GF-D8 (cell line): Measurements from ENCODE around the gene TRAPPC12.
A peak's percentile ranks its signal among the peaks of the same experiment; 100 is the strongest.
"Not testable (repeated sequence)": the region's sequence is repeated elsewhere in the genome, so short reads cannot be mapped to it uniquely, and the experiment has no call there.

Experiments used
- DNase-seq: peaks from one replicate; lab custom pipeline; 2025; lab: John Stamatoyannopoulos, UW

The TRAPPC12 gene

DNA sequence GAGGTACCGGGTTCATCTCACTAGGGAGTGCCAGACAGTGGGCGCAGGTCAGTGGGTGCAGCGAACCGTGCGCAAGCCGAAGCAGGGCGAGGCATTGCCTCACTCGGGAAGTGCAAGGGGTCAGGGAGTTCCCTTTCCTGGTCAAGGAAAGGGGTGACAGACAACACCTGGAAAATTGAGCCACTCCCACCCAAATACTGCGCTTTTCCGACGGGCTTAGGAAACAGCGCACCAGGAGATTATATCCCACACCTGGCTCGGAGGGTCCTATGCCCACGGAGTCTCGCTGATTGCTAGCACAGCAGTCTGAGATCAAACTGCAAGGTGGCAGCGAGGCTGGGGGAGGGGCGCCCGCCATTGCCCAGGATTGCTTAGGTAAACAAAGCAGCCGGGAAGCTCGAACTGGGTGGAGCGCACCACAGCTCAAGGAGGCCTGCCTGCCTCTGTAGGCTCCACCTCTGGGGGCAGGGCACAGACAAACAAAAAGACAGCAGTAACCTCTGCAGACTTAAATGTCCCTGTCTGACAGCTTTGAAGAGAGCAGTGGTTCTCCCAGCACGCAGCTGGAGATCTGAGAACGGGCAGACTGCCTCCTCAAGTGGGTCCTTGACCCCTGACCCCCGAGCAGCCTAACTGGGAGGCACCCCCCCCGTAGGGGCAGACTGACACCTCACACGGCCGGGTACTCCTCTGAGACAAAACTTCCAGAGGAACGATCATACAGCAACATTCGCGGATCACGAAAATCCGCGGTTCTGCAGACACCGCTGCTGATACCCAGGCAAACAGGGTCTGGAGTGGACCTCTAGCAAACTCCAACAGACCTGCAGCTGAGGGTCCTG lies 9.9 kb upstream of the TRAPPC12 start:
- not testable (repeated sequence) for DNase-seq

- DNase-seq = no peak
Measured at GRCh38 chr2:3376821-3377220, 2.7 kb upstream of the TRAPPC12 start.

DNA sequence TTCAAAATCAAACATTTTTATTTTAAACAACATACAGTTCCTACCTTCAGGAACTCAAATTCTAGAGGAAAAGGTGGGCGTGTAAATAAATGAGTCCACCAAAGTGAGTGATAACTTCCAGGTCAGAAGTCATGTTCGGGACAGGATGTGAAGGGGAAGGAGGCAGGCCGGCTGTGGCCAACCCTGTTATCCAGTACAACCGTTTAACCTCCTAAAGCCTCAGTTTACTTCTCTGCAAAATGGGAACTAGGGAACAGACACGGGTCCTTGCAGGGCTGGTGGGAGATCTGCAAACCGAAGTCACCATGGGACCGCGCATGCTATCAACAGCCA lies 2.2 kb upstream of the TRAPPC12 start:
- DNase-seq = peak; percentile 22

- DNase-seq = peak; percentile 95
Measured at GRCh38 chr2:3377612-3378432, 1.7 kb upstream of the TRAPPC12 start, which contains the start of gene EIPR1. Gene EIPR1, minus strand, starts transcription at chr2:3377818. Its CDS starts 129 bp downstream, at chr2:3377689.

DNA sequence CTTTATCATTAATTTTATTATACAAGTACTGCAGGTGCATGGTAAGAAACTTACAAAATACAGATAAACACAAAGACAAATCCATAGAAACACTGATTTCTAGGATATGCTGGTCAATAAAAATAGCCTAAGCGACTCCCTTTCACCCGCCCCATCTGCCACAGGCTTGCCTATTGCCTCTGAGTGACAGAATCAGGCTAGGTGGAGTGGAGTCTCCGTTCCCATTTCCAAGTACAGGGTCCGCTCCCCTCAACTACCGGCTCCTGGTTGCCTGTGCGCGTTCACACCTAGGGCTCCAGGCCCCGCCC lies 201 bp upstream of the TRAPPC12 start:
- no peak for DNase-seq

DNA sequence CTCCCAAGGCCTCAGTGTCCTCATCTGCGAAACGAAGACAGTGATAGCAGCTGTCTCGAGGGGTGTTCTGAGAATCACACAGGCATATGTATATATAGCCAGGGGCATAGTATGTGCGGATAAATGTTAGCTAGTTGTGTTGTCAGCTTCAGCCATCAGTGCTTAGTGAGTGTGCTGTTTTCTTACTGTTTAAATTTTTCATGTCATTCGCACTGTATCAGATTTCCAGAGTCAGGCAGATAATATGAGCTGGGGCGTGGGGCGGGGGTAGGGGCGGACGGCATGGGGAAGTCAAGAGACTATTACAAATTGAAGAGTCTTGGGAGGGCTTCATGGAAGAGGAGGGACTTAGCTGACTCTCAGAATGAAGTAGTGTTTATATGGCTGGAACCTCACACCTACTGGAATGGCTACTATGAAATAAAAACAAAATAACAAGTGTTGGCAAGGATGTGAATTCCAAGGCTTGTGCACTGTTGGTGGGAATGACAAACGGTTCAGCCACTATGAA lies 7.0 kb downstream of the TRAPPC12 start:
- DNase-seq = no peak

- no peak for DNase-seq
Measured at GRCh38 chr2:3387011-3387410, 7.5 kb downstream of the TRAPPC12 start.

DNA sequence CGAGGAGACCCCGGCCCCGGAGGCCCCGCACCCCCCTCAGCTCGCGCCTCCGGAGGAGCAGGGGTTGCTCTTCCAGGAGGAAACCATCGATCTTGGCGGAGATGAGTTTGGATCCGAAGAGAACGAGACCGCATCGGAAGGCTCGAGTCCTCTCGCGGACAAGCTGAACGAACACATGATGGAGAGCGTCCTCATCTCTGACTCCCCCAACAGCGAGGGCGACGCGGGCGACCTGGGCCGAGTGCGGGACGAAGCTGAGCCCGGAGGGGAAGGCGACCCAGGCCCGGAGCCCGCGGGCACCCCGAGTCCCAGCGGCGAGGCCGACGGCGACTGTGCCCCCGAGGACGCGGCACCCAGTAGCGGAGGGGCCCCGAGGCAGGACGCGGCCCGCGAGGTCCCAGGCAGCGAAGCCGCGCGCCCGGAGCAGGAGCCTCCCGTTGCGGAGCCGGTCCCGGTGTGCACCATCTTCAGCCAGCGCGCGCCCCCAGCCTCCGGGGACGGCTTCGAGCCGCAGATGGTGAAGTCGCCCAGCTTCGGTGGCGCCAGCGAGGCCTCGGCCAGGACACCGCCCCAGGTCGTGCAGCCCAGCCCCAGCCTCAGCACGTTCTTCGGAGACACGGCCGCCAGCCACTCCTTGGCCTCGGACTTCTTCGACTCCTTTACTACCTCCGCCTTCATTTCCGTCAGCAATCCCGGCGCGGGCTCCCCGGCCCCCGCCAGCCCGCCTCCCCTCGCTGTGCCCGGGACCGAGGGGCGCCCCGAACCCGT lies 8.3 kb downstream of the TRAPPC12 start:
- DNase-seq = no peak

GRCh38 chr2:3388412-3388738 lies 8.9 kb downstream of the TRAPPC12 start:
- DNase-seq = no peak

DNA sequence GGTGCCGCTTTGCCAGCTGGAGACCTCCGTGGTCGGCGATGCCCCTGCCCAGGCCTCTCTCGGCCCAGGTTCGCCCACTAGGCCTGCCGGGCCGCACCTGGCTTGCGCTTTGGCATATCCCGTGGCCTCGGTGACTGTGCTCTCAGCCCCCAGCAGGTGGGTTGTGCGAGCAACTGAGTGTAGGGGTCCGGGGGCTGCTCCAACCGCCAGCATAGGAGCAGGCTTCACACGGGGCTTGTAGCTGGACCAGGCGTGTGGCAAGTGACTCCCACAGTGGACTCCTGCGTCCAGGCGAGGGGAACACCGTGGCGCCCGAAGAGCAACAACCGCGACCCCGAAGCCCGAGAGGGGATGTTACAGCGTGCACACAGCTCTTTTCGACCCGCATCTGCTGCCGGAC lies 9.7 kb downstream of the TRAPPC12 start:
- DNase-seq = no peak

GRCh38 chr2:3390041-3390440 lies 10.5 kb downstream of the TRAPPC12 start:
- no peak for DNase-seq

DNA sequence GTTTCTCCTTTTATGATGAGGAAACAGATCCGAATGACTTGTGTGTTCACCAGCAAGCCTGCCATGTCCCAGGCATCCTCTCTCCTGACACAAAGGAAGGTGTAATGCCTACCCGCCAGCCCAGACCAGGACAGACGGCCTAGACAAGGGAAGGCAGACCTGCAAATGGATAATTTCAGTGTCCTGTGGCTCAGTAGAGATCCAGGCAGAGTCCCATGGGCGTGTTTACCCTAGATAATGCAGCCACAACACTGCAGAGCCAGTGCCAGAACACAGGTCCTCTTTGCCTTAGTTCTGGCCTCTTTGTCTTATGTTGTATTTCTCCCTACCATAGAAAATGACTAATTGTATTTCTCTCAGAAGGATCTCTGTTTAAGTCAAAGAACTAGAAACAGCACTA lies 12.7 kb downstream of the TRAPPC12 start:
- DNase-seq = no peak

GRCh38 chr2:3396920-3397559 lies 17.5 kb downstream of the TRAPPC12 start:
- DNase-seq = no peak

DNA sequence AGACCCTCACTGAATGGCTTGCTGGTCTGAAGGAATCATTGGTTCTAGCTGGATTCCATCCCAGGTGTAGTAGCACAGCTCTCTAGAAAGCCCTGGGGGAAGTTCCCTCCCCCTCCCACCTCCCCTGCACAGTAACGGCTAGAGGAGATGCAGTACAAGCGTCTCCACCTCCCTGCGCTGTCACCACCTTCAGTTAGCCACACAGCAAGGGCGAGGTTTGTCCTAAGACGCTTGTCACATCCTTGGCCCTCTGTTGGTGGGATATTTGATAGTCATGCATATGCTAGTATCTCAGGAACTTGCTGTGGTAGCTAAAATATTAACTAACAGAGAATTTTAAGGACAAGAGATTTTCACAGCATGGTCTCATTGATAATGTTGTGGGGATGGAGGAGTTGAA lies 19.4 kb downstream of the TRAPPC12 start:
- no peak for DNase-seq

GRCh38 chr2:3399381-3399780 lies 19.9 kb downstream of the TRAPPC12 start:
- DNase-seq = no peak

DNA sequence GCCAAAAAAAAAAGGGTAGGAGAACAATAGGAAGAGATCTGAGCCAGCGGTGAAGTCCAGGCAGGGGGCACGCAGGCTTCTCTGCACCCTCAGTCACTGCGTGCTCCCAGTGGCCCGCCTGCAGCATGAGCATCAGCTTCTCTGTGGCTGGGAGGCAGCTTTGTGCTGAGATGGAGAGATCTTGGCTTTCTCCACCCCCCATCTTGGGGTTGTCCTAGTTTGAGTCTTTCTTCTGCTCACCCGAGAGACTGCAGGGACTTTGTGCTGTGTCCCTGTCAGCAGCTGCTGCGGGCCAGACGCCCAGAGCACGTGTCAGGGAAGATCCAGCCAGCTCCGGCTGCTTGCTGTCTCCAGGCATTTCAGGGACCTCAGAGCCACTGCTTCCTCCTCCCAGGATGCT lies 20.3 kb downstream of the TRAPPC12 start:
- DNase-seq = no peak

- no peak for DNase-seq
Measured at GRCh38 chr2:3403587-3404334, 24.3 kb downstream of the TRAPPC12 start.

GRCh38 chr2:3404349-3404894 lies 24.9 kb downstream of the TRAPPC12 start:
- DNase-seq = no peak

DNA sequence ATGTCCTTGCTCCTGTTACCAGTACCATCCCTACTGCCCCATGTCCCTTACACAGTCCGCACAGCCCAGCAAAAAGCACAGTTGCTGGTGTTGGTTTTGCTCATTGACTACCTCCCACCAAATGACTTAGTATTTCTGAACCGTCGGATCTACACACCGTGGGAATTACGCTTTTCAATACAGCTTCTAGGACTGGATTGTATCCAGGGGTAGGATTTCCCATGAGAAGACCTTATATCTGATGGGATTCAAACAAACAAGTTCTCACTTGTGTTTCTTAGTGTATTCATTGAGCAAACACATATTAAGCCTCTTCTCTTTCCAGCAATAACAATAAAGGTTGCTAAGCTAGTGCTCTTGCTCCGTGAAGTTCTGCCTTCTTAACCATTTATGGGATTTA lies 25.8 kb downstream of the TRAPPC12 start:
- DNase-seq = no peak

GRCh38 chr2:3405876-3406275 lies 26.4 kb downstream of the TRAPPC12 start:
- DNase-seq = no peak

DNA sequence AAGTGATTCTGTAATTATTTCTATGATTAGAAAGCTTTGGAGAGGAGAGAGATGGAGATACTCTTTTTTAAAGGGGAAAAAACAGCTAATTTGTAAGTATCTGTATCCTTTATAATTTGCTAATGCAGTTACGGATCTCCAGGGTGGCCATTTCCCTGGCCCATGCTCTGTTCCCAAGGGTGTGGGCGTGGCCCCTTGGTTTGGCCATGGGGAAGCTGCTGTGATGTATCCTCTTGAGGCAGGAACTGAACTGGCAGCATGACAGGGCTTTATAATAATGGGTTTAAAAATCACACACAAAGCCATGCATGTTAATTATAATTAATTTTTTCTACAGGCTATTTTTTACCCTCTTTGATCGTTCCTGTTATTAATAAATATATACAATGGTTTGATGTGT lies 27.0 kb downstream of the TRAPPC12 start:
- no peak for DNase-seq
